MM.1S (cell line): ENCODE measurements around the gene DCTN4.

ENCODE experiments used
- DNase-seq: peaks from one replicate; pipeline ENCODE4 v3.0.0-alpha.2; 2015
- H2AFZ ChIP-seq: fragments of 300-600 bp; sonication (generic); 2 replicates; pipeline ENCODE4 v1.6.0; 2016; ENCODE audit warnings: antibody characterized with exemption, low read length
- H3F3A ChIP-seq: fragments of 300-600 bp; sonication (generic); 2 replicates; pipeline ENCODE4 v1.6.1; 2016; ENCODE audit warnings: mild to moderate bottlenecking, antibody characterized with exemption, low read length, moderate library complexity, mixed read lengths; ENCODE audit not compliant: insufficient read depth
- H3K27ac ChIP-seq: fragments of 300-600 bp; sonication (generic); 2 replicates; pipeline ENCODE4 v1.5.1; 2016; ENCODE audit warnings: mild to moderate bottlenecking, low read length
- H3K27me3 ChIP-seq: fragments of 300-600 bp; sonication (generic); replicated peaks from 2 replicates; pipeline ENCODE4 v1.6.0; 2016; ENCODE audit warnings: low read length; ENCODE audit not compliant: insufficient read depth
- H3K36me3 ChIP-seq: fragments of 300-600 bp; sonication (generic); replicated peaks from 2 replicates; pipeline ENCODE4 v1.6.1; 2016; ENCODE audit warnings: mild to moderate bottlenecking, low read length, mixed read lengths; ENCODE audit not compliant: insufficient read depth
- H3K4me1 ChIP-seq: fragments of 300-600 bp; sonication (generic); 2 replicates; pipeline ENCODE4 v1.6.1; 2016; ENCODE audit warnings: low read length, mixed read lengths
- H3K4me2 ChIP-seq: fragments of 300-600 bp; sonication (generic); 2 replicates; pipeline ENCODE4 v1.6.0; 2016; ENCODE audit warnings: low read depth, low read length
- H3K4me3 ChIP-seq: fragments of 300-600 bp; sonication (generic); 2 replicates; pipeline ENCODE4 v1.5.1; 2016; ENCODE audit warnings: low read length, mixed read lengths
- H3K79me2 ChIP-seq: fragments of 300-600 bp; sonication (generic); 2 replicates; pipeline ENCODE4 v1.6.1; 2016; ENCODE audit warnings: mixed run types, low read length, mixed read lengths
- H3K9ac ChIP-seq: fragments of 300-600 bp; sonication (generic); 2 replicates; pipeline ENCODE4 v1.6.1; 2016; ENCODE audit warnings: low read length, mixed read lengths
- H3K9me2 ChIP-seq: fragments of 300-600 bp; sonication (generic); replicated peaks from 2 replicates; pipeline ENCODE4 v1.6.1; 2016; ENCODE audit warnings: mild to moderate bottlenecking, low read length, mixed read lengths; ENCODE audit not compliant: insufficient read depth
- H3K9me3 ChIP-seq: fragments of 300-600 bp; sonication (generic); replicated peaks from 2 replicates; pipeline ENCODE4 v1.6.1; 2016; ENCODE audit warnings: mild to moderate bottlenecking, low read length, mixed read lengths; ENCODE audit not compliant: insufficient read depth
- H4K20me1 ChIP-seq: fragments of 300-600 bp; sonication (generic); 2 replicates; pipeline ENCODE4 v1.6.1; 2016; ENCODE audit warnings: mild to moderate bottlenecking, low read length, moderate library complexity, mixed read lengths; ENCODE audit not compliant: insufficient read depth
- CTCF ChIP-seq: fragments of 300-600 bp; sonication (generic); IDR thresholded peaks from 2 replicates; pipeline ENCODE4 v1.5.1; 2016; ENCODE audit warnings: antibody characterized with exemption, low read length, mixed read lengths
- EZH2 ChIP-seq: fragments of 300-600 bp; sonication (generic); optimal IDR thresholded peaks from 2 replicates; pipeline ENCODE3; 2017; ENCODE audit warnings: low read depth, mild to moderate bottlenecking, antibody characterized with exemption, low read length, mixed read lengths
- EZH2phosphoT487 ChIP-seq: fragments of 300-600 bp; sonication (generic); IDR thresholded peaks from 2 replicates; pipeline ENCODE4 v1.6.1; 2018; ENCODE audit warnings: antibody characterized with exemption, low read length

The DCTN4 gene

GRCh38 chr5:150663936-150664335 is 94.9 kb downstream of the DCTN4 start:
- Histone ChIP-seq H3K27me3 (peaks cover 5% of the 10 kb centered on the region; the same call in 1 of the 2 replicates), H3K4me2 (no peak overlapping the region), H2AFZ (no peak overlapping the region), H3K9me3 (no peaks in the 10 kb centered on the region), H3K9me2 (no peaks in the 10 kb centered on the region), H3F3A (no peaks in the 10 kb centered on the region), H4K20me1 (no peaks in the 10 kb centered on the region), H3K36me3 (no peaks in the 10 kb centered on the region), H3K9ac (no peak overlapping the region), H3K4me1 (no peaks in the 10 kb centered on the region), H3K4me3 (no peak overlapping the region), H3K79me2 (no peaks in the 10 kb centered on the region), H3K27ac (no peak overlapping the region)
- no peak for TF ChIP-seq EZH2
- DNase-seq: no peak

- no peaks in the 10 kb centered on the region for H3K9me2 ChIP-seq
Observed at GRCh38 chr5:150662731-150663516, 95.9 kb downstream of the DCTN4 start.

GRCh38 chr5:150661821-150662596 is 96.8 kb downstream of the DCTN4 start:
- Histone ChIP-seq H3K4me1 (no peaks in the 10 kb centered on the region), H3K27ac (no peak overlapping the region), H3K9ac (no peak overlapping the region), H3F3A (no peaks in the 10 kb centered on the region), H2AFZ (no peak overlapping the region), H3K9me3 (no peaks in the 10 kb centered on the region), H3K27me3 (peaks cover 5% of the 10 kb centered on the region; the same call in 1 of the 2 replicates), H4K20me1 (no peaks in the 10 kb centered on the region), H3K9me2 (no peaks in the 10 kb centered on the region), H3K4me2 (no peak overlapping the region), H3K79me2 (no peaks in the 10 kb centered on the region), H3K36me3 (no peaks in the 10 kb centered on the region), H3K4me3 (no peak overlapping the region)
- no peak for DNase-seq
- TF ChIP-seq EZH2: no peak
- no peak for TF ChIP-seq CTCF
- no peak for TF ChIP-seq EZH2phosphoT487

More at GRCh38 chr5:150662731-150663516, 95.9 kb downstream of the DCTN4 start:
- no peaks in the 10 kb centered on the region for H3K4me1 ChIP-seq
- no peak overlapping the region for H2AFZ ChIP-seq
- no peak overlapping the region for H3K4me2 ChIP-seq
- H3K27me3 ChIP-seq: peaks cover 5% of the 10 kb centered on the region; the same call in 1 of the 2 replicates
- H3K4me3 ChIP-seq: no peak overlapping the region
- H3K27ac ChIP-seq: no peak overlapping the region
- no peaks in the 10 kb centered on the region for H3F3A ChIP-seq
- TF ChIP-seq EZH2phosphoT487 (no peak), EZH2 (no peak), CTCF (no peak)
- no peak for DNase-seq
- no peaks in the 10 kb centered on the region for H3K36me3 ChIP-seq
- no peaks in the 10 kb centered on the region for H3K9me3 ChIP-seq
- no peaks in the 10 kb centered on the region for H3K79me2 ChIP-seq
- H3K9ac ChIP-seq: no peak overlapping the region
- H4K20me1 ChIP-seq: no peaks in the 10 kb centered on the region
